Spleen (tissue), 7 donors: ENCODE results near the gene TRAPPC4.
"Not testable (repeated sequence)": the region's sequence is repeated elsewhere in the genome, so short reads cannot be mapped to it uniquely, and the experiment has no call there.

Experiments used
- CTCF ChIP-seq, 11 experiments: fragments of 200-600 bp in 7 of 11; fragments of 450-650 bp in 4 of 11; sonication (generic) in 4 of 11; IDR thresholded peaks in 8 of 11; conservative IDR thresholded peaks in 3 of 11; 1 replicate in 7 of 11; 2 replicates in 4 of 11; pipeline versions ENCODE4 v1.4.0 to v1.8.0; 2016 to 2021; ENCODE audit warnings: antibody characterized with exemption in 11 of 11, inconsistent platforms in 4 of 11, mild to moderate bottlenecking in 1 of 11
- POLR2A ChIP-seq, 3 donors: fragments of 450-650 bp; IDR thresholded peaks; one replicate each; pipeline ENCODE4 v1.5.1; 2017; ENCODE audit warnings: antibody characterized with exemption in 3 of 3, mild to moderate bottlenecking in 1 of 3
- donor health status: DM: no; HTN: no; CAD: no; lungs with moderate emphysema.
- donor health status: DM: no; HTN: no; CAD: no.
- donor health status: DM: no; HTN: no; CAD: no.

GRCh38 chr11:118991486-118992038, 27.0 kb upstream of the TRAPPC4 start:
- TF ChIP-seq CTCF (IDR thresholded peaks at IDR 0.05 in 8 of 11, conservative IDR thresholded peaks at IDR 0.05 in 3 of 11); POLR2A (IDR thresholded peaks at IDR 0.05): not testable (repeated sequence)
